MCF 10A (cell line): ENCODE measurements around the gene RELL2. TPM values are rescaled to one million over a fixed set of nuclear protein-coding genes. Genes with fewer than 3 reads are reported as not detected.
A peak's percentile ranks its signal among the peaks of the same experiment; 100 is the strongest.

Experiments
- BruUV-seq: library from RNA; stranded (reverse); fragments of 400-500 nt; replicated peaks from 2 replicates; lab custom pipeline; 2021; lab: Mats Ljungman, UMichigan
- CTCF ChIA-PET: fragments of 300-600 bp; sonication (Branson Sonifier 250); formaldehyde crosslinking; extraction: SDS; loops from one replicate; lab custom pipeline; 2021; ENCODE audit warnings: antibody characterized with exemption, inconsistent platforms; lab: Yijun Ruan, JAX
- POLR2A ChIA-PET: fragments of 300-600, 350-650 bp; sonication (Branson Sonifier 250); formaldehyde crosslinking; extraction: SDS; loops from one replicate; lab custom pipeline; 2020; ENCODE audit warnings: antibody characterized with exemption, inconsistent platforms; lab: Yijun Ruan, JAX
- DNase-seq: peaks from one replicate; pipeline ENCODE4 v3.0.0-alpha.2; 2018; ENCODE audit not compliant: unreplicated experiment
- H3K27ac Mint-ChIP-seq: one replicate; pipeline ENCODE4 v1.8.0; 2022; ENCODE audit warnings: mild to moderate bottlenecking, low read depth, mixed read lengths; ENCODE audit not compliant: unreplicated experiment
- H3K27me3 Mint-ChIP-seq: one replicate; pipeline ENCODE4 v1.8.0; 2022; ENCODE audit warnings: mixed read lengths; ENCODE audit not compliant: insufficient read depth, unreplicated experiment
- H3K36me3 Mint-ChIP-seq: one replicate; pipeline ENCODE4 v1.8.0; 2022; ENCODE audit warnings: mild to moderate bottlenecking, moderate library complexity, mixed read lengths; ENCODE audit not compliant: insufficient read depth, unreplicated experiment
- H3K4me1 Mint-ChIP-seq: one replicate; pipeline ENCODE4 v1.8.0; 2022; ENCODE audit warnings: mixed read lengths; ENCODE audit not compliant: insufficient read depth, unreplicated experiment
- H3K4me3 Mint-ChIP-seq: one replicate; pipeline ENCODE4 v1.8.0; 2022; ENCODE audit warnings: mild to moderate bottlenecking, moderate library complexity, mixed read lengths; ENCODE audit not compliant: unreplicated experiment
- H3K9me3 Mint-ChIP-seq: one replicate; pipeline ENCODE4 v1.8.0; 2022; ENCODE audit warnings: mixed read lengths; ENCODE audit not compliant: unreplicated experiment
- CTCF ChIP-seq: fragments of 200-600 bp; IDR thresholded peaks from one replicate; pipeline ENCODE4 v1.8.0; 2022; ENCODE audit warnings: antibody characterized with exemption, mild to moderate bottlenecking; ENCODE audit not compliant: unreplicated experiment
- intact Hi-C: fragments of 100-400 bp; cut with micrococcal nuclease; formaldehyde crosslinking; loops from 2 replicates; pipeline ENCODE4 v1.14.1; 2022
- total RNA-seq: library from RNA; stranded (reverse); gene quantifications from 2 replicates; pipeline ENCODE4 v1.2.3, GENCODE V29; 2022

RELL2 gene
- total RNA-seq, 1 experiment from 2014 or later: 12.5 TPM

- Mint-ChIP-seq H3K36me3 (peaks cover 8% of the 10 kb centered on the region), H3K9me3 (no peaks in the 10 kb centered on the region), H3K27me3 (no peaks in the 10 kb centered on the region), H3K4me3 (peak within 1 kb of the TSS; percentile 76), H3K27ac (peak within 1 kb of the TSS; percentile 93), H3K4me1 (peaks cover 14% of the 10 kb centered on the region)
- peak; percentile 93 for DNase-seq
- ChIA-PET POLR2A (interaction anchor here (0.7 to 3.4 kb wide), 16 partner anchors 9 to 427 kb away, joined by 3 to 31 read pairs (median 3); partner anchors contain the start of genes DELE1, FCHSD1, HDAC3 and PCDH1), CTCF (interaction anchor here (0.6 to 5.1 kb wide), 10 partner anchors 11 to 773 kb away, joined by 3 to 51 read pairs (median 8); partner anchors contain the start of genes PCDH1 and RNF14)
- BruUV-seq: no TSS peak
- intact Hi-C loops: no loop called here
- TF ChIP-seq CTCF: no peak
Measured at GRCh38 chr5:141681695-141682641, 45.2 kb downstream of the RELL2 start, which contains the start of gene ARAP3. Gene ARAP3, minus strand, starts transcription at chr5:141682230. Its CDS starts 1,744 bp downstream, at chr5:141680486.

- no peak overlapping the region for H3K4me3 Mint-ChIP-seq
- H3K4me1 Mint-ChIP-seq: peaks cover 14% of the 10 kb centered on the region
- no peak for DNase-seq
- H3K27me3 Mint-ChIP-seq: peaks cover under 1% of the 10 kb centered on the region
- ChIA-PET CTCF (interaction anchor here (0.6 to 5.1 kb wide), 9 partner anchors 9 to 1594 kb away, joined by 3 to 51 read pairs (median 12); partner anchors contain the start of genes PCDH1 and RNF14), POLR2A (interaction anchor here (0.6 to 3.4 kb wide), 10 partner anchors 8 to 286 kb away, joined by 3 to 31 read pairs (median 4); partner anchors contain the start of genes DELE1, HDAC3 and RNF14)
- H3K36me3 Mint-ChIP-seq: peaks cover under 1% of the 10 kb centered on the region
- H3K9me3 Mint-ChIP-seq: no peaks in the 10 kb centered on the region
- H3K27ac Mint-ChIP-seq: no peak overlapping the region
- no TSS peak for BruUV-seq
- no peak for TF ChIP-seq CTCF
- intact Hi-C loops: no loop called here
Measured at GRCh38 chr5:141683596-141684141, 46.9 kb downstream of the RELL2 start.

GRCh38 chr5:141685591-141685990, 48.8 kb downstream of the RELL2 start:
- Mint-ChIP-seq H3K36me3 (no peaks in the 10 kb centered on the region), H3K27me3 (peaks cover 20% of the 10 kb centered on the region), H3K27ac (no peak overlapping the region), H3K9me3 (no peaks in the 10 kb centered on the region), H3K4me3 (no peak overlapping the region), H3K4me1 (peaks cover 13% of the 10 kb centered on the region)
- TF ChIP-seq CTCF: no peak
- intact Hi-C loops: no loop called here
- BruUV-seq: no TSS peak
- CTCF ChIA-PET: interaction anchor here (0.7 to 3.7 kb wide), 3 partner anchors 193 to 326 kb away, joined by 3 to 12 read pairs (median 3); partner anchors contain the start of gene PCDH1
- DNase-seq: no peak
- POLR2A ChIA-PET: no interaction called here
